NCI-H748 treated with DMSO at 0.1 percent for 48 hours (cell line): ENCODE measurements around the gene FADS3.
A peak's percentile ranks its signal among the peaks of the same experiment; 100 is the strongest.
"Not testable (repeated sequence)": the region's sequence is repeated elsewhere in the genome, so short reads cannot be mapped to it uniquely, and the experiment has no call there.

Experiments
- DNase-seq: peaks from one replicate; lab custom pipeline; 2025; lab: John Stamatoyannopoulos, UW

FADS3 gene

DNA sequence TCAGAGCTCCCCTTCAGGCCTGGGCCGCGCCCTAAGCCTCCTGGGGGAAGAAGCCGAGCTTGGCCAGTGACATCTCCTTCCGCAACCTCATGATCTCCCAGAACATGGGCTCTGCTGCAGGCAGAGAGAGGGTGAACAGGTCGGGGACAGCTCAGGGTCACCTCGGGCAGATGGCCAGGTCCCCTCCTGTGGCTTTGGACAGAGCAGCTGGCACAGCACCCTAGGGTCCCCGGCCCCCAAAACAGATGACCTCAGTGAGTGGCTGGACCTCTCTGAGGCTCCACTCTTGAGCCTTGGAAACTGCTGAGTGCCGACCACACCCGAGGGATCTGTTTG is 6.9 kb upstream of the FADS3 start:
- no peak for DNase-seq

DNA sequence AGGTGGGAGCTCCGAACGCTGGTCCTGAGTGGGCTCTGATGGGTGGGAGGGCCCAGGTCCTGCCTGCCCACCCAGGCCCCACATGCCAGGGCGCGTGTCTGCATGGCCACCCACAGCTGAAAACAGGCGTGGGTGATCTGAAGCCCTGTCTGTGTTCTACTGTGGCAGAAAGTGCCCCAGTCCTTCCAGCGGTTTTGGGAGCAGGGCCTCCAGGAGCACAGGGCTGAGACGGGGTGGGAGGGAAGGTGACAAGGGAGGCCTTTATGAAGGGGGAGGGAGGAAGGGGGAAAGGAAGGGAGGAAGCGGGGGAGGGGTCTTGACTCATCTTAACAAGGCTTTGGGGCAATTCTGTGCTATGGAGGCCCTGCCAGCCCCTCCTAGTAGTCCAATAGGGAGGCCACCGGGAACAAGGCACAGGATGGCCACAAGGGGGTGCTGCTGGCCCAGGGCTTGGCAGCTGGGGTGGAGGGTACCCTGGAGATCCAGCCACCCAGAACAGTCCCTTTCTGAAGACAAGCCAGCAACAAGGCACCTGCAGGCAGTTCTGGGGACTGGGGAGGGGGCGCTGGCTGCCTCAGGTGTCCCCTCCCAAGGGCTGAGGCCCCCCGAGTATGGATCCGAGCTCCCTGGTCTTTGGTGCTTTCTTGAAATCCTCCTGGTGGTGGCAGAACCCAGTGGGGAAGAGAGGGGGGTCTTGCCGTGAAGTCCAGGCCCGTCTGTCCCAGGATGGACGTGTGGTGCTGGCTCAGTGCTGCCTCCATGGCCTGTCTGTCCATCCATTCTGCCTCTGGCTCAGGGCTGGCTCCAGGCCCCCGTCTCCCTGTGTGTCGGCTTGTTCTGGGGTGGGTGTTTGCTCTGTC is 6.3 kb upstream of the FADS3 start:
- DNase-seq: peak; percentile 39

DNA sequence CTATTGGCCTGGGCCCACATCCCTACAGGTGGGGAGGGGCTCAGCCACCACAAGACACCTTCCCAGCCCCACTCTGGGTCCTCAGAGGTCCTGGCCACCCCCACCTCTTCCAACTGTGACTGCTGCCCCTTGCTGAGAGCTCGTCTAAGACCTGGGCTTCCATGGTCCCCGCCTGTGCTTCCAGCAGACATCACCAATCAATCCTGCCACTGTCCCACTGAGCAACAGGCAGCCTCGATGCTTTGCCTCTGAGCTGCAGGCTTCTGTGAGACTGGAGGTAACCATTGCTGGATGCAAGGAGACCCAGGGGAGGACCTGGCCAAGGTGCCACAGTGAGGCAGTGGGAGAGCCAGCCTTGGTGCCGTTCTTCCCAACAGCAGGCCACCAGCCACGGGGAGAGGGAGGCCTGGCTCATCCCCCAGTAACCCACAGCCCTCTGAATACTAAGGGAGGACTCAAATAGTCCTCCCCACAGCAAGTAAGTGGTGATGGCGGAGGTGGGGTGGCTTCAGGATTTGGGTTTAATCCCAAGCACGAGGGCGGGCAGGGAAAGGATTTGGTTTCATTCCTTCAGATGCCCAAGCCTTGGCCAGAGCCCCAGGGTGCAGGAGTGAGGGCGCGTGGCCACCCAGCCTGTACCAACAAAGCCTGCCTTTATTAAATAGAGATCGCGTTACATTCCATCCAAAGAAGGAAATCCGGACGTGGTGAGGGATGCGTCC is 5.5 kb upstream of the FADS3 start:
- DNase-seq: no peak

DNA sequence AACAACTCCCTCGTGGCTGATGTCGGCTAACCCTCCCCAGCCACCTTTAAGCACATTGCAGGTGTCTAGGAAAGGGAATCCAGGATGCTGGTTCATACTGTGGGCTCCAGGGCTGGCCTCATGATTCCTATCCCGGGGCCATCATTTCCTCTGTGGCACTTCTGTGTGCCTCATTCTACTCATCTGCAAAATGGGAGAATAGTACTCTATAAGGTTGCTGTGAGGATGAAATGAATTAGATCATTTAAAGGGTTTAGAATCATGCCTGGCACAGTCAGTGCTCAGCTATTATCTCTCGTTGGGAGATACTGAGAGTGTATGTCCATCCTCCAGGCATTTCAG is 4.3 kb upstream of the FADS3 start:
- DNase-seq: no peak

DNA sequence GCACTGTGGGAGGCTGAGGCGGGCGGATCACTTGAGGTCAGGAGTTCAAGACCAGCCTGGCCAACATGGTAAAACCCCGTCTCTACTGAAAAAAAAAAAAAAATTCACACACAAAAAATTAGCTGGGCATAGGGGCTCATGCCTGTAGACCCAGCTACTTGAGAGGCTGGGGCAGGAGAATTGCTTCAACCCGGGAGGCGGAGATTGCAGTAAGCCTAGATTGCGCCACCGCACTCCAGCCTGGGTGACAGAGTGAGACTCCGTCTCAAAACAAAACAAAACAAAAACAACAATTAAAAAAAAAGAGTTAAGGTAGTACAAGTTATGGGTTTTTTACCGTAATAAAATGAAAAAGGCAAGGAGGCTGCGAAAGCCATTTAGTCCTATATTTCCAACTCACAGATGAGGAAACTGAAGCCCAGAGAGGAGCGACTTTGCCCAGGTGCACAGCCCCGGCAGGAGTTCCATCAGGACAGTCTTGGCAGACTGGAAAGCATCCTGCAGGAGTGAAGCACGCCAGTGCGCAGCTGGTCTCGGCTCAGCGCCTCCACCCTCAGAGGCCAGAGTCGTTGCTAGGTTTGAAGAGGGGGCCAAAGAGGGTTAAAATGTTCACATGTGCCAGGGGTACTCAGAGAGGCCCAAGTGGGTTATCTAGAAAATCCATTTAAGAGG is 3.8 kb upstream of the FADS3 start:
- no peak for DNase-seq

DNA sequence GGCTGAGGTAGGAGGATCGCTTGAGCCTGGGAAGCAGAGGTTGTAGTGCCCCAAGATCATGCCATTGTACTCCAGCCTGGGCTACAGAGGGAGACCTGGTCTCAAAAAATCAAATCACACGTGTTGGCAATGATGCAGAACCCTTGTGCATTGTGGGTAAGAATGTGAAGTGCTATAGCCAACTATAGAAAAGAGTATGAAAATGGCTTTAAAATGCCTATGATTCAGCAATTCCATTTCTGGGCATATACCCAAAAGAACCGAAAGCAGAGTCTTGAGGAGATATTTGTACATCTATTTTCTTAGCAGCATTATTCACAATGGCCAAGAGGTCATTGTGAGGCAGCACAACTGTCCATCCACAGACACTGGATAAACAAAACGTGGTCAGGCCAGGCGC is 2.6 kb upstream of the FADS3 start:
- DNase-seq: no peak

DNA sequence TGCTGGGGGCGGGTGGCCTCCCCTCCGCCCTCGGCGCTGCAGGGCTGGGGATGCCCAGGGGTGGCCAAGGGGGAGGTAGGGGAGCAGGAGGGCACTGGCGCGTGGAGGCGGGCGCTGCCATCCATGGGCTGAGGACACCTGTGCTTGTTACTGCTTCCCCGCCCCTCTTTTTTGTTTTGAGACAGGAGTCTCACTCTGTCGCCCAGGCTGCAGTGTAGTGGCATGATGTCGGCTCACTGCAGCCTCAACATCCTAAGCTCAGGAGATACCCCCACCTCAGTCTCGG is 683 bp upstream of the FADS3 start:
- DNase-seq: peak; percentile 63

DNA sequence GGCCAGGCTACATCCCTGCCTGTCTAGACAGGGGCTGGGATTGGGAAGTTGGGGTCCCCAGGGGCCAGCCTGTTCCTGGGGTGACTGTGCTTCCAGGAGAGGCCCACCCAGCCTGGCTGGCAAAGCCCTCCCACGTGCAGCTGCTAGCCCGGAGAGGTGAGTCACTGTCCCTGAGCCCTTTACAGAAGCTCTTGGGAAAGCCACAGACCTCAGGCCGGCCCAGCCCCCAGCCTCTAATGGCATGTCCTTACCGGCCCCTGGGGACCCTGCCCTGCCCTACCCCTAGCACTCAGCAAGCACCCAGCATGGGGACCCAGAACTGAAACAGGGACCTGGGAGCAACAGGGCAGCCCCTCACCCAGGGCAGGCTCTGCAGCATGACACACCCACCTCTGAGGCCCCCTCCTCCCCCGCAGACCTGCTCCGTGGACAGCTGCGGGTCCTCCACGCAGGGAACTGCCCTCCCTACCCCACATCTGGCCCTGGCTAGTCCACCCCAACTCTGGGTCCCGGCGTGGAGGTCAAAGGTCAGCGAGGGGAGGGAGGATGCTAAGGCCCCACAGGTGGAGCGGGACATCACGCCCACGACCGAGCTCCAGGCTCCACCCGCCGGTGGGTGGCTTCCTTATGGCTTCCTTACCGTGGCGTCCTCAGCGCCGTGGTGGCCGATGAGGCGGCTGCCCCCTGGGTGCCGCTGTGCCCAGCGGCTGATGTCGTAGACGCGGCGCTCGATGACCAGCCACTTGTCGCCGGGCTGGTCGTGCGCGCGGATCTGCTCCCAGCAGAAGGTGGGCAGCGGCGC is 615 bp downstream of the FADS3 start:
- no peak for DNase-seq

DNA sequence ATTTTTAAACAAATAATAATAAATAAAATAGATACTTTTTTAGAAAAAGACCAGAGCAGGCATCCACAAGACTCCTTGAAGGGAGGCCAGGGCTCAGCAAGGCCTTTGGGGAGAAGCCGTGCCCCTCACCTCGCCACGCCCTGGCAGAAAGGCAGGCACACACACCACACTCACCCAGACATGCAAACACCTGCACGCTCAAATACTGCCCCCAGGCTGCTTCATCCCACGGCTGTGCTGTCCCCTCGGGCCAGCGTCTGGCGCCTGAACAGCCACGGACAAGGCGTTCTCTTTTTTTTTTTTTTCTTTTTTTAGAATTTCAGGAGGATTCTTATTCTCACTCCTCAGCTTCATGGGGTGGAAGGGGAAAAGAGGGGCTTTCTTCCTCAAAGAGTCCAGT is 1.5 kb downstream of the FADS3 start:
- no peak for DNase-seq

DNA sequence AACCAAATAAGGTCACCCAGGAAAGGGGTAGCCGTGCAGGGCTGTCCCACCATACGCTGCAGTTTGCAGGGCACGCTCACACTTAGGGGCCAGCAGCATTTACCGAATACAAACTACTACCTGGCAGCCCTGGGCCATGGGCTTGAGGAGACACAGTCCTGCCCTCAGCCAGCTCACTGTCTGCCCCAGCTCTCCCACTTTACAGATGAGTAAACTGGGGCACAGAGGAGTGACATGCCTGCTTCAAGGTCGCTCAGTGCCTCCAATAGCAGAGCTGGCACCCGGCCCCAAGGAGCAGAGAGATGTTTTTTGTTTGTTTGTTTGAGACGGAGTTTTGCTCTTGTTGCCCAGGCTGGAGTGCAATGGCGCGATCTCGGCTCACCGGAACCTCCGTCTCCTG is 2.8 kb downstream of the FADS3 start:
- no peak for DNase-seq

DNA sequence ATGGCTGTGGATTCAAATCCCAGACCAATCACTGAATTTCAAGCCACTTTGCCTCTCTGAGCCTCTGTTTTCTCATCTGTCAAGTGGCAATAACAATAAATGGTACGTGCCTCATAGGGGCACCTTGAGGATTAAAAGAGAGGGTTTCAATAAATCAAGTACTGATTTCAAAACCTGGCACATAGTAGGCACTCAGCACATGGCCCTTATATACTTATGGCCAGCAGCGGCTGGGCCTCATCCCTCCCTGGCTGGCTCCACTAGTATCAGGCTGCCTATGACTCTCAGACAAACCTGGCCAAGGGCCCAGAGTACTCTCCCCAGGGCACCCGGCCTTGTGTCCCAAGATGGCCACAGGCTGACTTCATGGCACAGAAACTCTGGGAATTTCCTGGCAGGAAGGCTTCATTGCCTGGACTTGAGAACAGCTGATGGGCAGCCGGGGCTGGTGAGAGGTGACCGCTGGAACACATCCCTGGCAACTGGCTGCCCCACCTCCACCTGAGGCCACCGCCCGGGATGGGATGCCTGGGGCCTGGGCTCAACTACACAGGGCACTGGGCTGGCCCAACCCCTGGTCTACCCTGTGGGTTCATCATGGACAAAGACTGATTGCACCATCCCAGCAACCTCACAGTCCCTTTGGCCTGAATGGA is 3.4 kb downstream of the FADS3 start:
- no peak for DNase-seq

DNA sequence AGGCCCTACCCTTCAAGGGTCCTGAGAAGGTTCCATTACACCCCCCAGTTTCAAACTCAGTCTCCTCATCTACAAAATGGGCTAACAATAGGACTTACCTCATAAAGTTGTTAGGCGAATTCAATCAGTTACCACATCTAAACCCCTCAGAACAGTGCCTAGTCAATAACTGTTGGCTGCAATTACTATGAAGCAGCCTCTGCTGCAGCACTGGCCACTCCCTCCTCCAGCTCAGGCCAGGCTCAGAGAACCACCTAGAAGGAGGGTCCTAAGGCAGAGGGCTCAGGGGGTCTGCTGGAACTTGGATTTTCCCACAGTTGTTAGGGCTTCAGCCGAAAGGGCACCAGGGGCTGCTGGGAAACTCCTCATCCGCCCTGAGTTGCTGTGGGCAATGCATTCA is 4.7 kb downstream of the FADS3 start:
- DNase-seq: no peak

DNA sequence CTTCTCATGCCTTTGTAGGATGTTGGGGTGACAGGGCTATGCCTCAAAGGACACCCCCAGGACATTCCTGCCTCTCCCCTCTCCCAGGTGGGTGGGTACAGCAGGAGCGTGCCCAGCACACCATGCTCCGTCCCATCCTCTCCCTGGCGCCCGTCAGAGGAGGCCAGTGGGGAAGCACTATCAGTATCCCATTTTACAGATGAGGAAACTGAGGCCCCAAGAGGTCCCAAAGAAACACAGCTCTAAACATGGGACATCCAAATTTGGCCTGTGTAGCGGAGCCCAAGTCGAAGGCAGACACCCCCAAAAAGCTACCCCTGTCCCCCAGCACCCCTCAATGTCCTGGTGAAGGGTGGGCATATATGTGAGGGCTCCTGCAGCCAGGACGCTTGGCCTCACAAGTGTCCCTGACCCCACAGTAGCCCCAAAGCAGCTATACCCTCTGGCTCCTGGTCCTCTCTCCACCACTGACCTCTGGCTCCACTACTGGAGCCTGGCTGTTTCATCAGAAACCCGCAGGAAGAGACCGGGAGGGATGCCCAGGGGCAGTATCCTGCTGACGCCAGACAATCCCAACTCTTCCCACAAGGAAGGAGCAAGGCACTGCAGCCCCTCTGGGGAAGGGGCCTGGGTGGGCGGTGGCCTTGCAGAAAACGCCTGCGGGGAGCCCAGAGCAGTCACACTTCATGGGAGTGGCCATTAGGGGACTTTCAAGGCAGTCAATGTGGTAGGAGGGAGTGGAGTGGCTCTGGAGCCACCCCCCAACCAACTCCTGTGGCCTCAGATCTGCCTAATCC is 5.4 kb downstream of the FADS3 start:
- DNase-seq: no peak

DNA sequence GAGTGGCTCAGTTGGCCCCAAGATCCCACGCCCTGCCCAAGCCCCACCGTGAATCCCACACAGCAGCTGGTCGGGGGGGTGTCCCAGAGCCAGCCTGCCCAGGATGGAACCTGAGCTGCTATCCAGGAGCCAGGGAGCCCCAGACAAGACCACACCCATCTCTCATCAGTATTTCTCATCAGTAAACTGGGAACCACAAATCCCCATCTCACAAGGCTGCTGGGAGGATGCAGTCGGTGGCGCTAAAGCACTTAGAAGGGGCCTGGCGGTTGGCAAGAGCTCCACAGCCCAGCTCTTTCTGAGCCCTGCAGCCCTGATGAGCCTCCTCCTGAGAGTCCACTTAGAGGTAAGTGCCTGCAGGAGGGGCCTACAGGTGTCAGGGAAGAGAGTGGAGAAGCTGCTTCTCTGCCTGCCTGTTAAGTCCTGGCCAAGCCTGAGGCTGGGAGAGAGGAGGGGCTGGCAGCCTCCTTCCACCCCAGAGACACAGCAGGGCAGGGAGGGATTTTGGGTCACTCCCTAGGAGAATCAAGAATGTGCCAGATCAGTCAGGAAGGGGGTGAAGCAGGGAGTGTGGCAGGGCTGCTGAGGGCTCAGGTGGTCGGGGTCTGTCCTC is 6.1 kb downstream of the FADS3 start:
- DNase-seq: no peak

DNA sequence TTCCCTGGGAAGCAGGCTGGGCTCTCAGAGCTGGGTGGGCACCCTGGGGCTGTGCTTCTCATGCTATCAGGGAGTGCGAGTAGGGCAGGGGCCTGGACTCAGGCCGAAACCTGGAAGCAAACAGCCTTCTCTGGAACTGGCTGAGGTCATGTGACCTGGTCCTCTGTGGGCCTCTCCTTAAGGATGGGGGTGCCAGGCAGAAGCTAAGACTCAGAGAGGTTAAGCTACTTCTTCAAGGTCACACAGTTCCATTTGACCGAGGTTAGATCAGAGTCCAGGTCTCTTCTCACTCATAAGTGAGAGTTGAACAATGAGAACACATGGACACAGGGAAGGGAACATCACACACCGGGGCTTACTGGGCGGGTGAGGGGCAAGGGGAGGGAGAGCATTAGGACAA is 7.4 kb downstream of the FADS3 start:
- no peak for DNase-seq

DNA sequence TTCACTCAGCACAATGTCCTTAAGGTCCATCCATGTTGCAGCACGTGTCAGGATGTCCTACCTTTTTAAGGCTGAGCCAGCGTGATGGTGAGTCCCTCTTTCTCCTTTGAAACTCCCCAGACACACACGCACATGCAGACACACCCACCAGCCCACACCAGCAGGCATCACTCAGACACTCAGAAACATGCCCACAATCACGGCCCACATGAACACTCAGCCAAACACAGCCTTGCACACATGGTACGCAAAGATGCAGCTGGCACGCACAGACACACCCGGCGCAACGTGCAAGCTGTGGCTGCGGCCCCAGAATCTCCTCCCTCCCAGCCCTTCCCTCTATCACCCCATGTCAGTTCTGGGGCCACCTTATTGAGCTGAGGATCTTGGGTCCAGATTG is 8.0 kb downstream of the FADS3 start:
- no peak for DNase-seq

DNA sequence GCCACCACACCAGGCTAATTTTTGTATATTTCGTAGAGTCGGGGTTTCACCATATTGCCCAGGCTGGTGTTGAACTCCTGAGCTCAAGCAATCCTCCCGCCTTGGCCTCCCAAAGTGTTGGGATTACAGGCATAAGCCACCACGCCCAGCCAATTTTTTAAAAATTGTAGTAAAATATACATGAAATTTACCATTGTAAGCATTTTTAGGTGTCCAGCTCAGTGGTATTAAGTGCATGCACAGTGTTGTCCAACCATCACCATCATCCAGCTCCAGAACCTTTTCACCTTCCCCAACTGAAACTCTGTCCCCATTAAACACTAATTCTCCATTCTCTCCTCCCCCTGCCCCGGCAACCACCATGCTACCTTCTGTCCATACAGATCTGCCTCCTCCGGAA is 8.5 kb downstream of the FADS3 start:
- DNase-seq: no peak

DNA sequence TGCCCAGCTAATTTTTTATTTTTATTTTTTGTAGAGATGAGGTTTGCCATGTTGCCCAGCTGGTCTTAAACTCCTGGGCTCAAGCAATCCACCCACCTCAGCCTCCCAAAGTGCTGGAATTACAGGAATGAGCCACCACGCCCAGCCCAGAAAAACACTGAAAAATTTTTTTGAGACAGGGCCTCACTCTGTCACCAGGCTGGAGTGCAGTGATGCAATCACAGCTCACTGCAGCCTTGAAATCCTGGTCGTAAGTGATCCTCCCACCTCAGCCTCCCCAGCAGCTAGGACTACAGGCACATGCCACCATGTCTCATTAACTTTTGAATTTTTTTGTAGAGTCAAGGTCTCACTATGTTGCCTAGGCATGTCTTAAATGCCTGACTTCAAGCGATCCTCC is 9.1 kb downstream of the FADS3 start:
- DNase-seq: not testable (repeated sequence)

DNA sequence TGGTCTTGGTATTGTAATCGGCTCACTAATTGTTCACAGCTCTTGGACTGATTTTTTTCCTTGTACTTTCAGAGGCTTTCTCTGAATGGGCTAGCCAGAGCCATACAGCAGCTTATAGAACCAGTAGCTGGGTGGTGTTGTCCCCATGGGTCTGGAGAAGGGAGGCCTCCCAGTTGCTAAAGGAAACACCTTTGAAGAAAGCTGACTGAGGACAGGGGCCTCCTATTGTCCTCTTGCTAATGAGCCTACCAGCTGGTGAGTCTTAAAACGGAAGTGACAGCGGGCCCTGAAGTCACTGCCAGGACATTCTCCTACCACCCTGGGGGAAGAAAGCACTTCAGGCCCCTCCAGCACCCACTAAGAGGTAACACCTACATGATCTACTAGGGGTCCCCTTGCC is 9.9 kb downstream of the FADS3 start:
- DNase-seq: no peak

DNA sequence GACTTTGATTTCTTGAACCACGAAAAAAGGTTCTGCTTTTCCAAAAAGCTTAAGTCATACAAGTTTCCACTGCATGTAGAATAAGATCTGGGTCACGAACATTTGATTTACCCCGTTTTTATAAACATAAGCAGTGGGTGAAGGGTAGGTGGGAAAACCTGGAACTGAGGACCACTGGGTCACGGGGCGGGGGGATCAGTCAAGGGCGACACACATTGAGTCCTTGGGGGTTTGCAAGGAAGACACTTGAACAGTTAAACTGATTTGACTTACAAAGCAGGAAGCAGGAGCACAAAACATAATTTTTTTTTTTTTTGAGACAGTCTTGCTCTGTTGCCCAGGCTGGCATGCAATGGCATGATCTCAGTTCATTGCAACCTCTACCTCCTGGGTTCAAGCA is 10.9 kb downstream of the FADS3 start:
- no peak for DNase-seq

DNA sequence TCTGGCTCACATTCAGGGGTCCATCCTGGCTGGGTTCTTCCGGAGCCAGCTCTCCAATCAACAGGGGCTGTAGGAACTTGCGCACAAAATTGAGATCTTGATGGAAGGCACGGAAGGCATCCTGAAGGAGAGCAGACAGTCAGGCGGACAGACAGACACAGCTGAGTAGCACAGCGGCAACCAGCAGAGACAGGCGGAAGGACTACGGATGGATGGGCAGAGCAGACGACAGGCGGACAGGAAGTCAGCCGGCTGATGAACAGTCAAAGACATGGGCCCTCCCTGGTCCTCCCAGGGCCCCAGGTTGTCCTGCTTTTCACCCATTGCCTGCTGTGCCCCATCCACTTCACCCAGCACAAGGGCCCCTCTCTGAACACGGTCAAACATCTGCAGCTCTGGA is 11.3 kb downstream of the FADS3 start:
- DNase-seq: no peak
